Spleen (tissue), 7 donors: ENCODE results near the gene SCART1.
"Not testable (repeated sequence)": the region's sequence is repeated elsewhere in the genome, so short reads cannot be mapped to it uniquely, and the experiment has no call there.

Experiments
- POLR2A ChIP-seq, 3 donors: fragments of 450-650 bp; IDR thresholded peaks; one replicate each; pipeline ENCODE4 v1.5.1; 2017; ENCODE audit warnings: antibody characterized with exemption in 3 of 3, mild to moderate bottlenecking in 1 of 3
- POLR2AphosphoS5 ChIP-seq, 3 donors: sonication (generic); formaldehyde crosslinking; IDR thresholded peaks; one replicate each; pipeline ENCODE4 v1.5.1; 2017; ENCODE audit warnings: antibody characterized with exemption in 3 of 3
- TF ChIP-seq, protein P1 (sequence below), 11 experiments: fragments of 200-600 bp in 7 of 11; fragments of 450-650 bp in 4 of 11; sonication (generic) in 4 of 11; IDR thresholded peaks in 8 of 11; conservative IDR thresholded peaks in 3 of 11; 1 replicate in 7 of 11; 2 replicates in 4 of 11; pipeline versions ENCODE4 v1.4.0 to v1.8.0; 2016 to 2021; ENCODE audit warnings: antibody characterized with exemption in 11 of 11, inconsistent platforms in 4 of 11, mild to moderate bottlenecking in 1 of 11
- donor health status: DM: no; HTN: no; CAD: no; lungs with moderate emphysema.
- donor health status: DM: no; HTN: no; CAD: no.
- donor health status: DM: no; HTN: no; CAD: no.

DNA sequence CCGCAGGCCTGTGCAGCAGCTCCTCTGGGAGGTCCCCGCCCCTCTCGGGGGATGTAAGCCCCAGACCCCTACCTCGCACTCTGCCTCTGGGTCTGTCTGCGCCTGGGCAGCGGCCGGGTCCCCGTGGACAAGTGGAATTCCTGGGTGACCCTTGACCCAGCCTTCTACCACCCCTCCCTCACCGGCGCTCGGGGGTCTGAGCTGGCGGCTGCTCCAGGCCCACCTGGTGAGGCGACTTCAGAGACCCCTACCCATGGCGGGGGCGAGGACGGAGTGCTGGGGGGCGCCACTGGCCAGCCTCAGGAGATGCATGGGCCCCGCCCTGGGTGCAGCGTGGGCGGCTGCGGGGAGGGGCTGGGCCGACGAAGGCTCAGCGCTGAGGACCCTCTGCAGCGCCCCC lies 21.0 kb upstream of the SCART1 start:
- TF ChIP-seq, protein P1, sequence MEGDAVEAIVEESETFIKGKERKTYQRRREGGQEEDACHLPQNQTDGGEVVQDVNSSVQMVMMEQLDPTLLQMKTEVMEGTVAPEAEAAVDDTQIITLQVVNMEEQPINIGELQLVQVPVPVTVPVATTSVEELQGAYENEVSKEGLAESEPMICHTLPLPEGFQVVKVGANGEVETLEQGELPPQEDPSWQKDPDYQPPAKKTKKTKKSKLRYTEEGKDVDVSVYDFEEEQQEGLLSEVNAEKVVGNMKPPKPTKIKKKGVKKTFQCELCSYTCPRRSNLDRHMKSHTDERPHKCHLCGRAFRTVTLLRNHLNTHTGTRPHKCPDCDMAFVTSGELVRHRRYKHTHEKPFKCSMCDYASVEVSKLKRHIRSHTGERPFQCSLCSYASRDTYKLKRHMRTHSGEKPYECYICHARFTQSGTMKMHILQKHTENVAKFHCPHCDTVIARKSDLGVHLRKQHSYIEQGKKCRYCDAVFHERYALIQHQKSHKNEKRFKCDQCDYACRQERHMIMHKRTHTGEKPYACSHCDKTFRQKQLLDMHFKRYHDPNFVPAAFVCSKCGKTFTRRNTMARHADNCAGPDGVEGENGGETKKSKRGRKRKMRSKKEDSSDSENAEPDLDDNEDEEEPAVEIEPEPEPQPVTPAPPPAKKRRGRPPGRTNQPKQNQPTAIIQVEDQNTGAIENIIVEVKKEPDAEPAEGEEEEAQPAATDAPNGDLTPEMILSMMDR (IDR thresholded peaks at IDR 0.05 in 8 of 11, conservative IDR thresholded peaks at IDR 0.05 in 3 of 11): not testable (repeated sequence)
- not testable (repeated sequence) for TF ChIP-seq POLR2A, POLR2AphosphoS5 (IDR thresholded peaks at IDR 0.05)
